EH (cell line): ENCODE measurements around the gene OR4S2.

Experiments
- DNase-seq: peaks from one replicate; pipeline ENCODE4 v3.0.0-alpha.2; 2015; ENCODE audit warnings: low read depth

Gene OR4S2

GRCh38 chr11:55648027-55648426 lies at the start of gene OR4S2:
Gene OR4S2, plus strand, starts transcription at chr11:55648327. Its CDS starts 2,577 bp downstream, at chr11:55650904.
- no peak for DNase-seq

GRCh38 chr11:55607545-55607944 lies 40.6 kb upstream of the OR4S2 start, which contains the start of gene OR4C11:
Gene OR4C11, minus strand, starts transcription at chr11:55607645. Its CDS starts 3,272 bp downstream, at chr11:55604373.
- no peak for DNase-seq

- no peak for DNase-seq
These were observed 23.6 kb upstream of the OR4S2 start for GRCh38 chr11:55624531-55624930.

GRCh38 chr11:55634813-55635212 lies 13.3 kb upstream of the OR4S2 start, which contains the start of gene OR4P4:
Gene OR4P4, plus strand, starts transcription at chr11:55635113.
- DNase-seq: no peak

GRCh38 chr11:55652560-55652959 lies 4.4 kb downstream of the OR4S2 start:
- no peak for DNase-seq

- DNase-seq: no peak
These were observed 7.0 kb downstream of the OR4S2 start for GRCh38 chr11:55655096-55655495.

GRCh38 chr11:55658031-55658573 lies 10.0 kb downstream of the OR4S2 start:
- DNase-seq: no peak

GRCh38 chr11:55658608-55659007 lies 10.5 kb downstream of the OR4S2 start:
- DNase-seq: no peak

- DNase-seq: no peak
These were observed 13.8 kb downstream of the OR4S2 start, which contains the start of gene OR4C6 for GRCh38 chr11:55661901-55662300. Gene OR4C6, plus strand, starts transcription at chr11:55662201. Its CDS starts 2,966 bp downstream, at chr11:55665167.

- DNase-seq: no peak
These were observed 21.2 kb downstream of the OR4S2 start for GRCh38 chr11:55669376-55669775.

GRCh38 chr11:55673860-55674259 lies 25.7 kb downstream of the OR4S2 start:
- DNase-seq: no peak

- no peak for DNase-seq
These were observed 49.7 kb downstream of the OR4S2 start for GRCh38 chr11:55697817-55698216.

GRCh38 chr11:55701429-55701828 lies 53.3 kb downstream of the OR4S2 start:
- no peak for DNase-seq
